ENCODE measurements around the gene TSHZ2.

TSHZ2 gene

GRCh38 chr20:52924411-52925271 lies 47.5 kb upstream of the TSHZ2 start:
- no peak overlapping the region for H3K9ac ChIP-seq (ENCODE audit: low read length)
- no peaks in the 10 kb centered on the region for H3K9me3 ChIP-seq (ENCODE audit: insufficient read depth, low read length)
- H3K27ac ChIP-seq (ENCODE audit: low read length), result no peak overlapping the region
- no peak overlapping the region for H3K4me2 ChIP-seq (ENCODE audit: low read length)
- H3K36me3 ChIP-seq (replicated peaks; ENCODE audit: low read depth, low read length), result no peaks in the 10 kb centered on the region
- no peaks in the 10 kb centered on the region for H3K79me2 ChIP-seq (ENCODE audit: low read length)
- peaks cover 14% of the 10 kb centered on the region for H3K27me3 ChIP-seq (ENCODE audit: low read depth, low read length)
- H2AFZ ChIP-seq (ENCODE audit: low read depth, low read length), result no peak overlapping the region
- H4K20me1 ChIP-seq (ENCODE audit: insufficient read depth, low read length), result no peaks in the 10 kb centered on the region
- no peaks in the 10 kb centered on the region for H3K4me1 ChIP-seq (ENCODE audit: low read length)
- TF ChIP-seq CTCF (IDR thresholded peaks at IDR 0.05; ENCODE audit: low read depth, low read length) (no peak), EZH2phosphoT487 (IDR thresholded peaks at IDR 0.05; ENCODE audit: low read depth) (no peak)
- H3K4me3 ChIP-seq (ENCODE audit: low read length), result no peak overlapping the region

GRCh38 chr20:52926505-52926904 lies 45.7 kb upstream of the TSHZ2 start:
- Histone ChIP-seq H3K4me1 (ENCODE audit: low read length) (no peaks in the 10 kb centered on the region), H3K9ac (ENCODE audit: low read length) (no peak overlapping the region), H3K4me3 (ENCODE audit: low read length) (no peak overlapping the region), H4K20me1 (ENCODE audit: insufficient read depth, low read length) (no peaks in the 10 kb centered on the region), H3K4me2 (ENCODE audit: low read length) (no peak overlapping the region), H3K36me3 (replicated peaks; ENCODE audit: low read depth, low read length) (no peaks in the 10 kb centered on the region), H3K27ac (ENCODE audit: low read length) (no peak overlapping the region), H2AFZ (ENCODE audit: low read depth, low read length) (no peak overlapping the region), H3K27me3 (ENCODE audit: low read depth, low read length) (peaks cover 14% of the 10 kb centered on the region), H3K79me2 (ENCODE audit: low read length) (no peaks in the 10 kb centered on the region), H3K9me3 (ENCODE audit: insufficient read depth, low read length) (no peaks in the 10 kb centered on the region)
- no peak for TF ChIP-seq EZH2phosphoT487 (IDR thresholded peaks at IDR 0.05; ENCODE audit: low read depth)
- TF ChIP-seq CTCF (IDR thresholded peaks at IDR 0.05; ENCODE audit: low read depth, low read length), result no peak

- TF ChIP-seq EZH2phosphoT487 (IDR thresholded peaks at IDR 0.05; ENCODE audit: low read depth), result no peak
- TF ChIP-seq CTCF (IDR thresholded peaks at IDR 0.05; ENCODE audit: low read depth, low read length), result no peak
- no peak overlapping the region for H2AFZ ChIP-seq (ENCODE audit: low read depth, low read length)
- no peak overlapping the region for H3K4me2 ChIP-seq (ENCODE audit: low read length)
- H3K27ac ChIP-seq (ENCODE audit: low read length), result no peak overlapping the region
- H4K20me1 ChIP-seq (ENCODE audit: insufficient read depth, low read length), result no peaks in the 10 kb centered on the region
- H3K4me3 ChIP-seq (ENCODE audit: low read length), result no peak overlapping the region
- H3K9ac ChIP-seq (ENCODE audit: low read length), result no peak overlapping the region
- no peaks in the 10 kb centered on the region for H3K36me3 ChIP-seq (replicated peaks; ENCODE audit: low read depth, low read length)
- peaks cover 11% of the 10 kb centered on the region for H3K27me3 ChIP-seq (ENCODE audit: low read depth, low read length)
- no peaks in the 10 kb centered on the region for H3K4me1 ChIP-seq (ENCODE audit: low read length)
- H3K9me3 ChIP-seq (ENCODE audit: insufficient read depth, low read length), result no peaks in the 10 kb centered on the region
- no peaks in the 10 kb centered on the region for H3K79me2 ChIP-seq (ENCODE audit: low read length)
Observed at GRCh38 chr20:52933867-52934266, 38.3 kb upstream of the TSHZ2 start.

GRCh38 chr20:52936351-52937340 lies 35.5 kb upstream of the TSHZ2 start:
- Histone ChIP-seq H3K27ac (ENCODE audit: low read length) (no peak overlapping the region), H4K20me1 (ENCODE audit: insufficient read depth, low read length) (no peaks in the 10 kb centered on the region), H3K9me3 (ENCODE audit: insufficient read depth, low read length) (no peaks in the 10 kb centered on the region), H3K4me3 (ENCODE audit: low read length) (no peak overlapping the region), H3K27me3 (ENCODE audit: low read depth, low read length) (peaks cover 17% of the 10 kb centered on the region), H3K4me2 (ENCODE audit: low read length) (no peak overlapping the region), H2AFZ (ENCODE audit: low read depth, low read length) (no peak overlapping the region), H3K36me3 (replicated peaks; ENCODE audit: low read depth, low read length) (no peaks in the 10 kb centered on the region), H3K9ac (ENCODE audit: low read length) (no peak overlapping the region), H3K4me1 (ENCODE audit: low read length) (no peaks in the 10 kb centered on the region), H3K79me2 (ENCODE audit: low read length) (no peaks in the 10 kb centered on the region)
- TF ChIP-seq CTCF (IDR thresholded peaks at IDR 0.05; ENCODE audit: low read depth, low read length) (no peak), EZH2phosphoT487 (IDR thresholded peaks at IDR 0.05; ENCODE audit: low read depth) (no peak)
